Measurements from ENCODE around the gene NAALADL1.

- TF ChIP-seq CTCF (IDR thresholded peaks at IDR 0.05) = peak; percentile 78 to 87 (median 84)
- TF ChIP-seq POLR2A (IDR thresholded peaks at IDR 0.05) = peak; percentile 52
These were observed 45.0 kb downstream of the NAALADL1 start for GRCh38 chr11:65013130-65013887.
